Calu3 (cell line): ENCODE measurements around the gene KCNH6. TPM values are rescaled to one million over a fixed set of nuclear protein-coding genes. Genes with fewer than 3 reads are reported as not detected.

Experiments
- BruUV-seq: library from RNA; stranded (reverse); fragments of 400-500 nt; replicated peaks from 2 replicates; lab custom pipeline; 2021; lab: Mats Ljungman, UMichigan
- CTCF ChIA-PET: fragments of 300-600 bp; sonication (Branson Sonifier 250); formaldehyde crosslinking; loops from one replicate; lab custom pipeline; 2022; ENCODE audit warnings: antibody characterized with exemption; lab: Charles Lee
- DNase-seq: peaks from one replicate; pipeline ENCODE4 v3.0.0; 2022
- H3K27ac Mint-ChIP-seq: one replicate; pipeline ENCODE4 v1.8.0; 2022; ENCODE audit warnings: mixed read lengths; ENCODE audit not compliant: unreplicated experiment
- H3K27me3 Mint-ChIP-seq: one replicate; pipeline ENCODE4 v1.8.0; 2022; ENCODE audit warnings: mixed read lengths; ENCODE audit not compliant: unreplicated experiment
- H3K36me3 Mint-ChIP-seq: one replicate; pipeline ENCODE4 v1.8.0; 2022; ENCODE audit warnings: mild to moderate bottlenecking, moderate library complexity, mixed read lengths; ENCODE audit not compliant: insufficient read depth, unreplicated experiment
- H3K4me1 Mint-ChIP-seq: one replicate; pipeline ENCODE4 v1.8.0; 2022; ENCODE audit warnings: mild to moderate bottlenecking, low read depth, mixed read lengths; ENCODE audit not compliant: unreplicated experiment
- H3K4me3 Mint-ChIP-seq: one replicate; pipeline ENCODE4 v1.8.0; 2022; ENCODE audit warnings: mild to moderate bottlenecking, low read depth, moderate library complexity, mixed read lengths; ENCODE audit not compliant: unreplicated experiment
- H3K9me3 Mint-ChIP-seq: one replicate; pipeline ENCODE4 v1.8.0; 2022; ENCODE audit warnings: low read depth, mixed read lengths; ENCODE audit not compliant: unreplicated experiment
- CTCF ChIP-seq: fragments of 200-600 bp; IDR thresholded peaks from one replicate; pipeline ENCODE4 v1.8.0; 2022; ENCODE audit warnings: antibody characterized with exemption; ENCODE audit not compliant: unreplicated experiment
- intact Hi-C: fragments of 100-400 bp; cut with micrococcal nuclease; formaldehyde crosslinking; loops from one replicate; pipeline ENCODE4 v1.10.0; 2022; ENCODE audit not compliant: unreplicated experiment
- total RNA-seq: library from RNA; stranded (reverse); gene quantifications from 2 replicates; pipeline ENCODE4 v1.2.3, GENCODE V29; 2022

KCNH6 gene
- total RNA-seq, 1 experiment from 2014 or later: not detected

- no peaks in the 10 kb centered on the region for H3K9me3 Mint-ChIP-seq
- intact Hi-C loops: no loop called here
- H3K27ac Mint-ChIP-seq: no peak overlapping the region
- TF ChIP-seq CTCF: no peak
- no peak overlapping the region for H3K4me3 Mint-ChIP-seq
- BruUV-seq: no TSS peak
- peaks cover 12% of the 10 kb centered on the region for H3K4me1 Mint-ChIP-seq
- H3K36me3 Mint-ChIP-seq: no peaks in the 10 kb centered on the region
- CTCF ChIA-PET: no interaction called here
- H3K27me3 Mint-ChIP-seq: peaks cover 74% of the 10 kb centered on the region
- no peak for DNase-seq
These were observed 19.8 kb upstream of the KCNH6 start for GRCh38 chr17:63503341-63503705.

- Mint-ChIP-seq H3K27me3 (peaks cover 83% of the 10 kb centered on the region), H3K4me1 (peaks cover 12% of the 10 kb centered on the region), H3K36me3 (no peaks in the 10 kb centered on the region), H3K27ac (no peak overlapping the region), H3K4me3 (no peak overlapping the region), H3K9me3 (no peaks in the 10 kb centered on the region)
- intact Hi-C loops: no loop called here
- no peak for DNase-seq
- CTCF ChIA-PET: no interaction called here
- TF ChIP-seq CTCF: no peak
- no TSS peak for BruUV-seq
These were observed 18.9 kb upstream of the KCNH6 start for GRCh38 chr17:63504261-63504660.

GRCh38 chr17:63505341-63505740, 17.8 kb upstream of the KCNH6 start:
- no peak overlapping the region for H3K4me3 Mint-ChIP-seq
- no peak for TF ChIP-seq CTCF
- DNase-seq: no peak
- peaks cover 92% of the 10 kb centered on the region for H3K27me3 Mint-ChIP-seq
- H3K36me3 Mint-ChIP-seq: no peaks in the 10 kb centered on the region
- CTCF ChIA-PET: no interaction called here
- intact Hi-C loops: no loop called here
- H3K4me1 Mint-ChIP-seq: peaks cover 12% of the 10 kb centered on the region
- no peaks in the 10 kb centered on the region for H3K9me3 Mint-ChIP-seq
- no TSS peak for BruUV-seq
- H3K27ac Mint-ChIP-seq: no peak overlapping the region

GRCh38 chr17:63506627-63507026, 16.5 kb upstream of the KCNH6 start:
- Mint-ChIP-seq H3K36me3 (no peaks in the 10 kb centered on the region), H3K27ac (no peak overlapping the region), H3K9me3 (no peaks in the 10 kb centered on the region), H3K4me1 (peaks cover 12% of the 10 kb centered on the region), H3K27me3 (peaks cover 79% of the 10 kb centered on the region), H3K4me3 (no peak overlapping the region)
- no peak for TF ChIP-seq CTCF
- BruUV-seq: no TSS peak
- DNase-seq: no peak
- CTCF ChIA-PET: no interaction called here
- intact Hi-C loops: no loop called here
